GM12878 (cell line): ENCODE measurements around the gene MSGN1.

ENCODE experiments used
- ASH2L ChIP-seq: fragments of 300-600, 200-600 bp; sonication (generic); IDR thresholded peaks from 2 replicates; pipeline ENCODE4 v1.6.1; 2017; ENCODE audit warnings: low read depth, mild to moderate bottlenecking, borderline replicate concordance
- EP300 ChIP-seq, 2 experiments: fragments of 150-350 bp in 1 of 2; IDR thresholded peaks; 2 replicates each; pipeline ENCODE4 v1.6.1; 2011 to 2012; ENCODE audit warnings: low read depth in 2 of 2, low read length in 2 of 2, borderline replicate concordance in 1 of 2, improper control_type of control experiment in 1 of 2, inconsistent platforms in 1 of 2; ENCODE audit not compliant: control insufficient read depth in 1 of 2
- EZH2 ChIP-seq: IDR thresholded peaks from 2 replicates; pipeline ENCODE4 v1.6.1; 2012; ENCODE audit warnings: low read depth, mild to moderate bottlenecking, control low read depth, inconsistent platforms, low read length, borderline replicate concordance; ENCODE audit not compliant: control insufficient read depth
- FOXM1 ChIP-seq: IDR thresholded peaks from 2 replicates; pipeline ENCODE4 v1.6.1; 2012; ENCODE audit warnings: low read depth, mild to moderate bottlenecking, inconsistent platforms, low read length, moderate library complexity
- GABPA ChIP-seq: IDR thresholded peaks from 2 replicates; pipeline ENCODE4 v1.6.1; 2014; ENCODE audit warnings: antibody characterized with exemption, low read depth, mild to moderate bottlenecking, inconsistent platforms
- NKRF ChIP-seq: fragments of 450-650 bp; conservative IDR thresholded peaks from 2 replicates; pipeline ENCODE4 v1.6.1; 2017; ENCODE audit warnings: mild to moderate bottlenecking, moderate library complexity
- POLR2A ChIP-seq: IDR thresholded peaks from 2 replicates; pipeline ENCODE4 v1.6.1; 2011; ENCODE audit warnings: low read depth, mild to moderate bottlenecking, low read length
- REST ChIP-seq: IDR thresholded peaks from 2 replicates; pipeline ENCODE4 v1.6.1; 2012; ENCODE audit warnings: mild to moderate bottlenecking, low read depth, low read length
- TCF3 ChIP-seq: IDR thresholded peaks from 2 replicates; pipeline ENCODE4 v1.6.1; 2012; ENCODE audit warnings: low read depth, mild to moderate bottlenecking, low read length, borderline replicate concordance; ENCODE audit not compliant: insufficient read depth
- ZNF274 ChIP-seq: IDR thresholded peaks from one replicate; pipeline ENCODE4 v1.8.0; 2011; ENCODE audit not compliant: insufficient read length, insufficient read depth
- TF ChIP-seq, protein P1 (sequence below), 3 experiments: IDR thresholded peaks in 2 of 3; conservative IDR thresholded peaks in 1 of 3; 2 replicates each; pipeline ENCODE4 v1.5.1; 2011; ENCODE audit warnings: low read depth in 3 of 3, low read length in 3 of 3, mild to moderate bottlenecking in 3 of 3, control low read depth in 2 of 3, moderate library complexity in 2 of 3, inconsistent platforms in 1 of 3, mixed read lengths in 1 of 3; ENCODE audit not compliant: control insufficient read depth in 2 of 3, insufficient read depth in 1 of 3; ENCODE audit errors: extremely low read depth in 1 of 3
- TF ChIP-seq, protein P2 (sequence below): IDR thresholded peaks from 2 replicates; pipeline ENCODE4 v1.6.1; 2012; ENCODE audit warnings: low read length, inconsistent platforms
- TF ChIP-seq, protein P3 (sequence below): IDR thresholded peaks from 2 replicates; pipeline ENCODE4 v1.6.1; 2011; ENCODE audit warnings: borderline replicate concordance, low read depth, mild to moderate bottlenecking, moderate library complexity, low read length; ENCODE audit not compliant: insufficient read depth, poor library complexity, severe bottlenecking

- TF ChIP-seq, protein P1, sequence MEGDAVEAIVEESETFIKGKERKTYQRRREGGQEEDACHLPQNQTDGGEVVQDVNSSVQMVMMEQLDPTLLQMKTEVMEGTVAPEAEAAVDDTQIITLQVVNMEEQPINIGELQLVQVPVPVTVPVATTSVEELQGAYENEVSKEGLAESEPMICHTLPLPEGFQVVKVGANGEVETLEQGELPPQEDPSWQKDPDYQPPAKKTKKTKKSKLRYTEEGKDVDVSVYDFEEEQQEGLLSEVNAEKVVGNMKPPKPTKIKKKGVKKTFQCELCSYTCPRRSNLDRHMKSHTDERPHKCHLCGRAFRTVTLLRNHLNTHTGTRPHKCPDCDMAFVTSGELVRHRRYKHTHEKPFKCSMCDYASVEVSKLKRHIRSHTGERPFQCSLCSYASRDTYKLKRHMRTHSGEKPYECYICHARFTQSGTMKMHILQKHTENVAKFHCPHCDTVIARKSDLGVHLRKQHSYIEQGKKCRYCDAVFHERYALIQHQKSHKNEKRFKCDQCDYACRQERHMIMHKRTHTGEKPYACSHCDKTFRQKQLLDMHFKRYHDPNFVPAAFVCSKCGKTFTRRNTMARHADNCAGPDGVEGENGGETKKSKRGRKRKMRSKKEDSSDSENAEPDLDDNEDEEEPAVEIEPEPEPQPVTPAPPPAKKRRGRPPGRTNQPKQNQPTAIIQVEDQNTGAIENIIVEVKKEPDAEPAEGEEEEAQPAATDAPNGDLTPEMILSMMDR (IDR thresholded peaks at IDR 0.05 in 2 of 3, conservative IDR thresholded peaks at IDR 0.05 in 1 of 3; ENCODE audit: control insufficient read depth in 2 of 3, extremely low read depth in 1 of 3, insufficient read depth in 1 of 3, low read depth in 3 of 3, low read length in 3 of 3) = no peak
- TF ChIP-seq GABPA (no peak), POLR2A (no peak), NKRF (no peak), ASH2L (no peak), EP300 (IDR thresholded peaks at IDR 0.05; ENCODE audit: borderline replicate concordance in 1 of 2, control insufficient read depth in 1 of 2, low read depth in 2 of 2, low read length in 2 of 2) (no peak), EZH2 (no peak), ZNF274 (no peak), TCF3 (no peak), REST (no peak), FOXM1 (no peak)
- TF ChIP-seq, protein P2, sequence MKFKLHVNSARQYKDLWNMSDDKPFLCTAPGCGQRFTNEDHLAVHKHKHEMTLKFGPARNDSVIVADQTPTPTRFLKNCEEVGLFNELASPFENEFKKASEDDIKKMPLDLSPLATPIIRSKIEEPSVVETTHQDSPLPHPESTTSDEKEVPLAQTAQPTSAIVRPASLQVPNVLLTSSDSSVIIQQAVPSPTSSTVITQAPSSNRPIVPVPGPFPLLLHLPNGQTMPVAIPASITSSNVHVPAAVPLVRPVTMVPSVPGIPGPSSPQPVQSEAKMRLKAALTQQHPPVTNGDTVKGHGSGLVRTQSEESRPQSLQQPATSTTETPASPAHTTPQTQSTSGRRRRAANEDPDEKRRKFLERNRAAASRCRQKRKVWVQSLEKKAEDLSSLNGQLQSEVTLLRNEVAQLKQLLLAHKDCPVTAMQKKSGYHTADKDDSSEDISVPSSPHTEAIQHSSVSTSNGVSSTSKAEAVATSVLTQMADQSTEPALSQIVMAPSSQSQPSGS = no peak
- TF ChIP-seq, protein P3, sequence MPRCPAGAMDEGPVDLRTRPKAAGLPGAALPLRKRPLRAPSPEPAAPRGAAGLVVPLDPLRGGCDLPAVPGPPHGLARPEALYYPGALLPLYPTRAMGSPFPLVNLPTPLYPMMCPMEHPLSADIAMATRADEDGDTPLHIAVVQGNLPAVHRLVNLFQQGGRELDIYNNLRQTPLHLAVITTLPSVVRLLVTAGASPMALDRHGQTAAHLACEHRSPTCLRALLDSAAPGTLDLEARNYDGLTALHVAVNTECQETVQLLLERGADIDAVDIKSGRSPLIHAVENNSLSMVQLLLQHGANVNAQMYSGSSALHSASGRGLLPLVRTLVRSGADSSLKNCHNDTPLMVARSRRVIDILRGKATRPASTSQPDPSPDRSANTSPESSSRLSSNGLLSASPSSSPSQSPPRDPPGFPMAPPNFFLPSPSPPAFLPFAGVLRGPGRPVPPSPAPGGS = no peak
Measured at GRCh38 chr2:17793803-17794354, 22.4 kb upstream of the MSGN1 start.
